ENCODE measurements around the gene A3GALT2.

A3GALT2 gene

DNA sequence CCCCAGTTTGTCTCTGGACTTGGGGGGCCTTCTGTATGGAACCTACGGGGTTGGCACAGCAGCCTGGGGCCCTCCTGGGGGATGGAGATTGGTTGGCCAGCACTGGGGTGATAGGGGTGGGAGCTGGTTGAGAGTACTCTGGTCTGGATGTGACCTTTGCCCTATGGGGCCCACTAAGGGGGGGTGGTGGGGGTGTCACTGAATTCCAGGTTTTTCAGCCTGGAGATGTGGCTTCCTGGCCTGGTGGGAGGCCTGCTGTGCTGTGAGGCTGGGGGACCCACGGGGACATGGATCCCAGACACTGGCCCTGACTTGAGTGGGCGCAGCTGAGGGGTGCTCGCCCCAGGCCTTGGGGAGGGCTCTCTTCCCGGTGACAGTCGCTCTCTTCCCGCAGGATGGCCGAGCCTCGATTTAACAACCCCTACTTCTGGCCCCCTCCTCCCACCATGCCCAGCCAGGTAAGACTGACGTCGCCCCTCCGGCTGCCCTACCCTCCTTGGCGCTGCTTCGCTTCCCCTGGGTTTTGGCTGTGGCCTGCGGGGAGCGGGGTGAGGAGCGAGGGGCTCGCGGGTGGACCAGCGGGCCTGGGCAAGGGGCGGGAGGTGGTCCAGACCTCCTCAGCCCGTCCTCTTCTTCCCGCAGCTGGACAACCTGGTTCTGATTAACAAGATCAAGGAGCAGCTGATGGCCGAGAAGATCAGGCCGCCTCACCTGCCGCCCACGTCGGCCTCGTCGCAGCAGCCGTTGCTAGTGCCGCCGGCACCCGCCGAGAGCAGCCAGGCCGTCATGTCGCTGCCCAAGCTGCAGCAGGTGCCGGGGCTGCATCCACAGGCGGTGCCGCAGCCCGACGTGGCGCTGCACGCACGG, 45.0 kb downstream of the A3GALT2 start:
- H3K27ac ChIP-seq: no peak overlapping the region

DNA sequence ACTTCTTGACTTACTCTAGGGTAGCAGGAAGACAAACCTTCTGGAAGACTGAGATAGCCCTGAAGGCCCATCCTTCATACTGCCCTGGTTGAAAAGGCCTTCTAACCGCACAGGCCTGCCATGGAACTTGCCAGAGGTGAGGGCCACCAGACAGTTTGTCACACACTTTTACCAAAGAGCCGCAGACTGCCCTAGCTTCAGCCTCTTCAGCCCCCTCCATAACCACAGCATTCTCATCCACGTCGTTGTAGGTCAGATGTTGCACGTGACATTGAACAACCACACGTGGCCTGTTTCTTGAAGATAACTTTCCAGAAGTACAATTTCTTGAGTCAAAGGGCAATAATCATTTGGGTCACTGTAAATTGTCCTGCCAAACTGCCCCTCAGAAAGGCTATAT, 45.7 kb downstream of the A3GALT2 start:
- no peaks in the 10 kb centered on the region for H3K9me3 ChIP-seq (ENCODE audit: control insufficient read depth, low read length)
- H3K79me2 ChIP-seq: peaks cover 5% of the 10 kb centered on the region
- H2AFZ ChIP-seq: no peak overlapping the region
- TF ChIP-seq, protein P1, sequence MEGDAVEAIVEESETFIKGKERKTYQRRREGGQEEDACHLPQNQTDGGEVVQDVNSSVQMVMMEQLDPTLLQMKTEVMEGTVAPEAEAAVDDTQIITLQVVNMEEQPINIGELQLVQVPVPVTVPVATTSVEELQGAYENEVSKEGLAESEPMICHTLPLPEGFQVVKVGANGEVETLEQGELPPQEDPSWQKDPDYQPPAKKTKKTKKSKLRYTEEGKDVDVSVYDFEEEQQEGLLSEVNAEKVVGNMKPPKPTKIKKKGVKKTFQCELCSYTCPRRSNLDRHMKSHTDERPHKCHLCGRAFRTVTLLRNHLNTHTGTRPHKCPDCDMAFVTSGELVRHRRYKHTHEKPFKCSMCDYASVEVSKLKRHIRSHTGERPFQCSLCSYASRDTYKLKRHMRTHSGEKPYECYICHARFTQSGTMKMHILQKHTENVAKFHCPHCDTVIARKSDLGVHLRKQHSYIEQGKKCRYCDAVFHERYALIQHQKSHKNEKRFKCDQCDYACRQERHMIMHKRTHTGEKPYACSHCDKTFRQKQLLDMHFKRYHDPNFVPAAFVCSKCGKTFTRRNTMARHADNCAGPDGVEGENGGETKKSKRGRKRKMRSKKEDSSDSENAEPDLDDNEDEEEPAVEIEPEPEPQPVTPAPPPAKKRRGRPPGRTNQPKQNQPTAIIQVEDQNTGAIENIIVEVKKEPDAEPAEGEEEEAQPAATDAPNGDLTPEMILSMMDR (IDR thresholded peaks at IDR 0.05): no peak
- no peaks in the 10 kb centered on the region for H3K4me1 ChIP-seq
- no peak overlapping the region for H3K27ac ChIP-seq
- H3K27me3 ChIP-seq (ENCODE audit: control insufficient read depth, insufficient read depth, low read length): no peaks in the 10 kb centered on the region
- H3K4me3 ChIP-seq (ENCODE audit: low read depth, low read length): no peak overlapping the region
- H3K9ac ChIP-seq: no peak overlapping the region
- no peaks in the 10 kb centered on the region for H3K36me3 ChIP-seq (ENCODE audit: control insufficient read depth, insufficient read depth, low read length)
- no peak overlapping the region for H3K4me2 ChIP-seq (ENCODE audit: low read length)

More for the DNA sequence above, 45.0 kb downstream of the A3GALT2 start:
- no peak overlapping the region for H3K4me3 ChIP-seq (ENCODE audit: low read depth, low read length)
- peaks cover 5% of the 10 kb centered on the region for H3K79me2 ChIP-seq
- H2AFZ ChIP-seq: no peak overlapping the region
- no peaks in the 10 kb centered on the region for H3K36me3 ChIP-seq (ENCODE audit: control insufficient read depth, insufficient read depth, low read length)
- no peak overlapping the region for H3K9ac ChIP-seq
- no peaks in the 10 kb centered on the region for H3K27me3 ChIP-seq (ENCODE audit: control insufficient read depth, insufficient read depth, low read length)
- no peak overlapping the region for H3K4me2 ChIP-seq (ENCODE audit: low read length)
- H3K9me3 ChIP-seq (ENCODE audit: control insufficient read depth, low read length): no peaks in the 10 kb centered on the region
- no peaks in the 10 kb centered on the region for H3K4me1 ChIP-seq
- TF ChIP-seq, protein P1 (IDR thresholded peaks at IDR 0.05): no peak

DNA sequence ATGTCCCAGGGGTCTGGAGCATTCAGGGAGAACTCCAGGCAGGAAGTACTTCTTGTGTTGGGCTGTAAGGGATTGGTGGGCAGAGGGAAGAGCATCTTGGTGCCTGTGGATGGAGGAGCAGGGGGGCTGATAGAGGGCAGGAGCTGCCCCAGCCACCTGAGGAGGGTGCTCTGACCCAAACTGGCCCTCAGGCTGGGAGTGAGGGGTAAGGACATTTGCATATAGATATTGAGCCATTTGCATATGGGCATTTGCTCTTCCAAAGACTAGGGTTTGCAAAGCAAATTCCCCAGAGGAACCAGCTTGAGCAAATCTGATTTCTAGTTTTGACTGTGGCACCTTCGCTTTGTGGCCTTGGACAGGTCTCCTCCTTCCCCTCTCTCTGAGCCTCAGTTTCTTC, 46.5 kb downstream of the A3GALT2 start:
- no peaks in the 10 kb centered on the region for H3K4me1 ChIP-seq
- TF ChIP-seq, protein P1 (IDR thresholded peaks at IDR 0.05): no peak
- no peaks in the 10 kb centered on the region for H3K27me3 ChIP-seq (ENCODE audit: control insufficient read depth, insufficient read depth, low read length)
- H3K4me3 ChIP-seq (ENCODE audit: low read depth, low read length): no peak overlapping the region
- H2AFZ ChIP-seq: no peak overlapping the region
- H3K27ac ChIP-seq: no peak overlapping the region
- H3K36me3 ChIP-seq (ENCODE audit: control insufficient read depth, insufficient read depth, low read length): no peaks in the 10 kb centered on the region
- H3K79me2 ChIP-seq: peaks cover 12% of the 10 kb centered on the region
- H3K9ac ChIP-seq: no peak overlapping the region
- no peak overlapping the region for H3K4me2 ChIP-seq (ENCODE audit: low read length)
- no peaks in the 10 kb centered on the region for H3K9me3 ChIP-seq (ENCODE audit: control insufficient read depth, low read length)

DNA sequence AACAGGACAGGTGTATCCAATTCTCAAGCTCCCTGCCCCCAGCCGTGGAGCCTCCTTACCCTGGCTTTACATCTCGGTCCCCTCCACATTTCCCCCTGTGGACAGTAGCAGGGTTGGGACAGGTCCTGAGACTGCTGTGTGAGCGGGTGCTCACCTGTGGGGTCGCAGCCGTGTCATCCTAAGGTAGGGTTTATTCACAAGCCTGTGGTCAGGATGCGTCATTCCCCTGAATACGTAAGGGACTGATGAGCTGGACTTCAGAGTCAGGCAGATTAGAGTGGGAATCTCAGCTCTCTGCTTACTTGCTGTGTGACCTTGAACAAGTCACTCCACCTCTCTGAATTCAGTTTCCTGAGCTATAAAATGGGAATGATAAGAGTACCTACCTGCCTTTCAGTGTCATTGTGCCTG, 46.9 kb downstream of the A3GALT2 start:
- H3K27ac ChIP-seq: no peak overlapping the region

More for the DNA sequence above, 46.9 kb downstream of the A3GALT2 start:
- Histone ChIP-seq H3K27me3 (ENCODE audit: control insufficient read depth, insufficient read depth, low read length) (no peaks in the 10 kb centered on the region), H3K9me3 (ENCODE audit: control insufficient read depth, low read length) (no peaks in the 10 kb centered on the region), H3K9ac (no peak overlapping the region), H3K79me2 (peaks cover 17% of the 10 kb centered on the region), H3K4me2 (ENCODE audit: low read length) (no peak overlapping the region), H3K4me3 (ENCODE audit: low read depth, low read length) (no peak overlapping the region), H3K36me3 (ENCODE audit: control insufficient read depth, insufficient read depth, low read length) (no peaks in the 10 kb centered on the region), H3K4me1 (no peaks in the 10 kb centered on the region), H2AFZ (no peak overlapping the region)
- TF ChIP-seq, protein P1 (IDR thresholded peaks at IDR 0.05): no peak

All from parathyroid adenoma (tissue), 2 donors.